Measurements from ENCODE around the gene ZNF653. TPM values are rescaled to one million over a fixed set of nuclear protein-coding genes. Genes with fewer than 3 reads are reported as not detected.
"Not testable (repeated sequence)": the region's sequence is repeated elsewhere in the genome, so short reads cannot be mapped to it uniquely, and the experiment has no call there.

Gene ZNF653
- total and polyA plus RNA-seq, 7 donors: 4.0 to 11.5 (median 6.2) TPM

- Histone ChIP-seq H3K27ac (no peak overlapping the region), H3K4me1 (peaks cover 14% of the 10 kb centered on the region), H3K4me3 (peak overlapping the region; percentile 44), H3K36me3 (ENCODE audit: insufficient read depth in 1 of 2, low read depth in 1 of 2) (peaks cover 0 to 5% of the 10 kb centered on the region in 2 donors), H3K9me3 (no peaks in the 10 kb centered on the region), H3K27me3 (ENCODE audit: insufficient read depth in 3 of 3, low read length in 2 of 3) (peaks cover 0 to 62% (median 19%) of the 10 kb centered on the region in 3 donors)
- WGBS, 3 donors: 3 to 5% (median 5%) methylated on average over 31 to 80 of the region's 86 CpGs
- intact Hi-C loops (cut with DNase I): loop anchor here (5.0 kb wide), 2 partner anchors 98 to 188 kb away; partner anchors contain the start of gene EPOR (in 1 of the 2)
- DNase-seq (no peak), ATAC-seq (no peak)
- no peak for TF ChIP-seq CTCF (IDR thresholded peaks at IDR 0.05)
These were observed 25.5 kb downstream of the ZNF653 start for GRCh38 chr19:11479898-11480714.

- no peak overlapping the region for H3K27ac ChIP-seq
- DNase-seq (peak in 1 of 2 donors; percentile 65), ATAC-seq (peak in 1 of 4 donors; percentile 15)
- peaks cover 0 to 58% (median 19%) of the 10 kb centered on the region in 3 donors for H3K27me3 ChIP-seq (ENCODE audit: insufficient read depth in 3 of 3, low read length in 2 of 3)
- TF ChIP-seq CTCF (IDR thresholded peaks at IDR 0.05): no peak
- WGBS, 3 donors: 13 to 25% (median 23%) methylated on average over 26 to 62 of the region's 62 CpGs
- peak overlapping the region; percentile 44 for H3K4me3 ChIP-seq
- H3K9me3 ChIP-seq: no peaks in the 10 kb centered on the region
- intact Hi-C loops (cut with DNase I): no loop called here
- H3K36me3 ChIP-seq (ENCODE audit: insufficient read depth in 1 of 2, low read depth in 1 of 2): peaks cover 0 to 4% of the 10 kb centered on the region in 2 donors
- peaks cover 14% of the 10 kb centered on the region for H3K4me1 ChIP-seq
These were observed 26.3 kb downstream of the ZNF653 start for GRCh38 chr19:11479090-11479897.

- 54 to 60% (median 58%) methylated on average over 19 of the region's 19 CpGs for WGBS, 3 donors
- H3K4me1 ChIP-seq: peaks cover 14% of the 10 kb centered on the region
- H3K27me3 ChIP-seq (ENCODE audit: insufficient read depth in 3 of 3, low read length in 2 of 3): peaks cover 0 to 54% (median 19%) of the 10 kb centered on the region in 3 donors
- no peak overlapping the region for H3K4me3 ChIP-seq
- H3K9me3 ChIP-seq: no peaks in the 10 kb centered on the region
- DNase-seq: no peak
- no peak overlapping the region for H3K27ac ChIP-seq
- H3K36me3 ChIP-seq (ENCODE audit: insufficient read depth in 1 of 2, low read depth in 1 of 2): no peaks in the 10 kb centered on the region
- TF ChIP-seq CTCF (IDR thresholded peaks at IDR 0.05): no peak
- intact Hi-C loops (cut with DNase I): no loop called here
- no peak for ATAC-seq
These were observed 27.2 kb downstream of the ZNF653 start for GRCh38 chr19:11478167-11479089.

- ATAC-seq (no peak), DNase-seq (no peak)
- H3K4me3 ChIP-seq: no peak overlapping the region
- peaks cover 7% of the 10 kb centered on the region for H3K4me1 ChIP-seq
- peaks cover 0 to 39% (median 11%) of the 10 kb centered on the region in 3 donors for H3K27me3 ChIP-seq (ENCODE audit: insufficient read depth in 3 of 3, low read length in 2 of 3)
- intact Hi-C loops (cut with DNase I): no loop called here
- WGBS, 3 donors: 65 to 70% (median 66%) methylated on average over 8 of the region's 8 CpGs
- TF ChIP-seq CTCF (IDR thresholded peaks at IDR 0.05): no peak
- H3K9me3 ChIP-seq: no peaks in the 10 kb centered on the region
- no peaks in the 10 kb centered on the region for H3K36me3 ChIP-seq (ENCODE audit: insufficient read depth in 1 of 2, low read depth in 1 of 2)
- H3K27ac ChIP-seq: no peak overlapping the region
These were observed 29.8 kb downstream of the ZNF653 start for GRCh38 chr19:11475861-11476260.

DNA sequence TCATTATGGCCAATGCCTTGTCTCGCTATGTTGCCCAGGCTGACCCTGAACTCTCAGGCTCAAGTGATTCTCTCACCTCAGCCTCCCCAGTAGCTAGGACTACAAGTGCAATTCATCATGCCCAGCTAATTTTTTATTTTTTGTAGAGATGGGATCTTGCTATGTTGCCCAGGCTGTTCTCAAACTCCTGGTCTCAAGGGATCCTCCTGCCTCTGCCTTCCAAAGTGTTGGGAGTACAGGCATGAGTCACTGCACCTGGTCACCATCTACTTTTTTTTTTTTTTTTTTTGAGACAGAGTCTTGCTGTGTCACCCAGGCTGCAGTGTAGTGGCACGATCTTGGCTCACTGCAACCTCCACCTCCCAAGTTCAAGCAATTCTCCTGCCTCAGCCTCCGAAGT lies 30.3 kb downstream of the ZNF653 start:
- H3K4me3 ChIP-seq; DNase-seq; intact Hi-C loops (cut with DNase I); H3K4me1 ChIP-seq; H3K27ac ChIP-seq; H3K9me3 ChIP-seq; ATAC-seq; H3K36me3 ChIP-seq (ENCODE audit: insufficient read depth in 1 of 2, low read depth in 1 of 2): not testable (repeated sequence)
- WGBS, 3 donors: 90 to 94% (median 92%) methylated on average over 3 of the region's 3 CpGs
- H3K27me3 ChIP-seq (ENCODE audit: insufficient read depth in 3 of 3, low read length in 2 of 3): peaks cover 0 to 34% (median 11%) of the 10 kb centered on the region in 3 donors
